HEK293T (cell line): ENCODE results near the gene TMEM184A.

Experiments
- ARNT ChIP-seq: fragments of 450-650 bp; IDR thresholded peaks from 2 replicates; pipeline ENCODE4 v1.6.1; 2017; ENCODE audit warnings: mild to moderate bottlenecking
- BHLHE40 ChIP-seq: fragments of 450-650 bp; IDR thresholded peaks from 2 replicates; pipeline ENCODE4 v1.6.1; 2016; ENCODE audit warnings: mild to moderate bottlenecking, moderate library complexity, borderline replicate concordance
- ELF4 ChIP-seq: fragments of 450-650 bp; IDR thresholded peaks from 2 replicates; pipeline ENCODE4 v1.6.1; 2017; ENCODE audit warnings: antibody characterized with exemption
- FOXA1 ChIP-seq: fragments of 450-650 bp; IDR thresholded peaks from 2 replicates; pipeline ENCODE4 v1.6.1; 2016; ENCODE audit warnings: mild to moderate bottlenecking
- FOXK2 ChIP-seq: fragments of 450-650 bp; IDR thresholded peaks from 2 replicates; pipeline ENCODE4 v1.6.1; 2016; ENCODE audit warnings: mild to moderate bottlenecking
- FOXM1 ChIP-seq: fragments of 450-650 bp; IDR thresholded peaks from 2 replicates; pipeline ENCODE4 v1.6.1; 2017; ENCODE audit warnings: mild to moderate bottlenecking, borderline replicate concordance
- HDGF ChIP-seq: fragments of 450-650 bp; IDR thresholded peaks from 2 replicates; pipeline ENCODE4 v1.6.1; 2017; ENCODE audit warnings: antibody characterized with exemption, borderline replicate concordance
- L3MBTL2 ChIP-seq: fragments of 450-650 bp; conservative IDR thresholded peaks from 2 replicates; pipeline ENCODE4 v1.6.1; 2016; ENCODE audit warnings: mild to moderate bottlenecking
- LEF1 ChIP-seq: fragments of 450-650 bp; IDR thresholded peaks from 2 replicates; pipeline ENCODE4 v1.6.1; 2017; ENCODE audit warnings: mild to moderate bottlenecking, borderline replicate concordance
- NFRKB ChIP-seq: fragments of 450-650 bp; IDR thresholded peaks from 2 replicates; pipeline ENCODE4 v1.6.1; 2016; ENCODE audit warnings: mild to moderate bottlenecking, moderate library complexity
- PKNOX1 ChIP-seq: fragments of 450-650 bp; IDR thresholded peaks from 2 replicates; pipeline ENCODE4 v1.6.1; 2016
- SP1 ChIP-seq: fragments of 450-650 bp; IDR thresholded peaks from 2 replicates; pipeline ENCODE4 v1.6.1; 2017
- SUZ12 ChIP-seq: fragments of 450-650 bp; IDR thresholded peaks from 2 replicates; pipeline ENCODE4 v1.6.1; 2016; ENCODE audit warnings: mild to moderate bottlenecking
- ZNF384 ChIP-seq: fragments of 450-650 bp; IDR thresholded peaks from 2 replicates; pipeline ENCODE4 v1.6.1; 2016

GRCh38 chr7:1535701-1536454 lies 20.1 kb downstream of the TMEM184A start:
- TF ChIP-seq ELF4 (no peak), FOXM1 (no peak), BHLHE40 (no peak), FOXK2 (no peak), NFRKB (no peak), L3MBTL2 (no peak), LEF1 (no peak), SUZ12 (no peak), SP1 (no peak), ARNT (no peak), HDGF (no peak), FOXA1 (no peak), PKNOX1 (no peak), ZNF384 (no peak)
